HEK293 (cell line): ENCODE data around the gene SRD5A3.

Experiments
- CTCF ChIP-seq: fragments of 450-650 bp; formaldehyde crosslinking; IDR thresholded peaks from 2 replicates; pipeline ENCODE4 v1.5.1; 2016; ENCODE audit warnings: missing biosample characterization, missing genetic modification characterization
- PRDM4 ChIP-seq: fragments of 450-650 bp; formaldehyde crosslinking; IDR thresholded peaks from 2 replicates; pipeline ENCODE4 v1.5.1; 2017; ENCODE audit warnings: missing biosample characterization, missing genetic modification characterization
- TCF7L2 ChIP-seq: IDR thresholded peaks from 2 replicates; pipeline ENCODE4 v1.6.1; 2011; ENCODE audit warnings: low read depth, mild to moderate bottlenecking, inconsistent platforms, low read length, moderate library complexity, borderline replicate concordance
- YY1 ChIP-seq: fragments of 450-650 bp; formaldehyde crosslinking; IDR thresholded peaks from 2 replicates; pipeline ENCODE4 v1.5.1; 2018; ENCODE audit warnings: missing biosample characterization, missing genetic modification characterization
- ZBTB21 ChIP-seq: fragments of 450-650 bp; formaldehyde crosslinking; IDR thresholded peaks from 2 replicates; pipeline ENCODE4 v1.5.1; 2017; ENCODE audit warnings: missing biosample characterization, missing genetic modification characterization
- ZNF24 ChIP-seq: fragments of 450-650 bp; formaldehyde crosslinking; IDR thresholded peaks from 2 replicates; pipeline ENCODE4 v1.5.1; 2016; ENCODE audit warnings: missing biosample characterization, missing genetic modification characterization
- ZNF311 ChIP-seq: fragments of 450-650 bp; formaldehyde crosslinking; IDR thresholded peaks from 2 replicates; pipeline ENCODE4 v1.5.1; 2017; ENCODE audit warnings: missing biosample characterization, missing genetic modification characterization, borderline replicate concordance

GRCh38 chr4:55297346-55297745, 48.7 kb upstream of the SRD5A3 start:
- no peak for TF ChIP-seq ZNF311
- no peak for TF ChIP-seq ZNF24
- TF ChIP-seq PRDM4 (tag by site-specific recombination): no peak
- TF ChIP-seq CTCF (tag by site-specific recombination): no peak
- TF ChIP-seq YY1 (tag by site-specific recombination): no peak
- TF ChIP-seq TCF7L2: no peak
- no peak for TF ChIP-seq ZBTB21 (tag by site-specific recombination)
